HEK293T (cell line): ENCODE results near the gene LSM3.

ENCODE experiments used
- CTCF ChIA-PET: fragments of 350-600 bp; formaldehyde crosslinking; extraction: SDS; loops from one replicate; lab custom pipeline; 2021; ENCODE audit warnings: antibody characterized with exemption, inconsistent platforms; lab: Yijun Ruan, JAX
- POLR2A ChIA-PET: fragments of 350-600 bp; formaldehyde crosslinking; extraction: SDS; loops from one replicate; lab custom pipeline; 2020; ENCODE audit warnings: antibody characterized with exemption, inconsistent platforms; lab: Yijun Ruan, JAX
- DNase-seq: peaks from one replicate; pipeline ENCODE4 v3.0.0; 2012; ENCODE audit warnings: mixed read lengths; ENCODE audit errors: extremely low spot score
- ARNT ChIP-seq: fragments of 450-650 bp; IDR thresholded peaks from 2 replicates; pipeline ENCODE4 v1.6.1; 2017; ENCODE audit warnings: mild to moderate bottlenecking
- BHLHE40 ChIP-seq: fragments of 450-650 bp; IDR thresholded peaks from 2 replicates; pipeline ENCODE4 v1.6.1; 2016; ENCODE audit warnings: mild to moderate bottlenecking, moderate library complexity, borderline replicate concordance
- CTBP1 ChIP-seq: fragments of 450-650 bp; IDR thresholded peaks from 2 replicates; pipeline ENCODE4 v1.6.1; 2016; ENCODE audit warnings: borderline replicate concordance
- ELF4 ChIP-seq: fragments of 450-650 bp; IDR thresholded peaks from 2 replicates; pipeline ENCODE4 v1.6.1; 2017; ENCODE audit warnings: antibody characterized with exemption
- FOXA1 ChIP-seq: fragments of 450-650 bp; IDR thresholded peaks from 2 replicates; pipeline ENCODE4 v1.6.1; 2016; ENCODE audit warnings: mild to moderate bottlenecking
- FOXK2 ChIP-seq: fragments of 450-650 bp; IDR thresholded peaks from 2 replicates; pipeline ENCODE4 v1.6.1; 2016; ENCODE audit warnings: mild to moderate bottlenecking
- FOXM1 ChIP-seq: fragments of 450-650 bp; IDR thresholded peaks from 2 replicates; pipeline ENCODE4 v1.6.1; 2017; ENCODE audit warnings: mild to moderate bottlenecking, borderline replicate concordance
- HDGF ChIP-seq: fragments of 450-650 bp; IDR thresholded peaks from 2 replicates; pipeline ENCODE4 v1.6.1; 2017; ENCODE audit warnings: antibody characterized with exemption, borderline replicate concordance
- L3MBTL2 ChIP-seq: fragments of 450-650 bp; conservative IDR thresholded peaks from 2 replicates; pipeline ENCODE4 v1.6.1; 2016; ENCODE audit warnings: mild to moderate bottlenecking
- LEF1 ChIP-seq: fragments of 450-650 bp; IDR thresholded peaks from 2 replicates; pipeline ENCODE4 v1.6.1; 2017; ENCODE audit warnings: mild to moderate bottlenecking, borderline replicate concordance
- NFRKB ChIP-seq: fragments of 450-650 bp; IDR thresholded peaks from 2 replicates; pipeline ENCODE4 v1.6.1; 2016; ENCODE audit warnings: mild to moderate bottlenecking, moderate library complexity
- SP1 ChIP-seq: fragments of 450-650 bp; IDR thresholded peaks from 2 replicates; pipeline ENCODE4 v1.6.1; 2017
- SUZ12 ChIP-seq: fragments of 450-650 bp; IDR thresholded peaks from 2 replicates; pipeline ENCODE4 v1.6.1; 2016; ENCODE audit warnings: mild to moderate bottlenecking
- TARDBP ChIP-seq: fragments of 450-650 bp; IDR thresholded peaks from 2 replicates; pipeline ENCODE4 v1.6.1; 2016
- ZNF384 ChIP-seq: fragments of 450-650 bp; IDR thresholded peaks from 2 replicates; pipeline ENCODE4 v1.6.1; 2016
- TF ChIP-seq, protein P1 (sequence below): fragments of 450-650 bp; IDR thresholded peaks from 2 replicates; pipeline ENCODE4 v1.6.1; 2016

Gene LSM3

DNA sequence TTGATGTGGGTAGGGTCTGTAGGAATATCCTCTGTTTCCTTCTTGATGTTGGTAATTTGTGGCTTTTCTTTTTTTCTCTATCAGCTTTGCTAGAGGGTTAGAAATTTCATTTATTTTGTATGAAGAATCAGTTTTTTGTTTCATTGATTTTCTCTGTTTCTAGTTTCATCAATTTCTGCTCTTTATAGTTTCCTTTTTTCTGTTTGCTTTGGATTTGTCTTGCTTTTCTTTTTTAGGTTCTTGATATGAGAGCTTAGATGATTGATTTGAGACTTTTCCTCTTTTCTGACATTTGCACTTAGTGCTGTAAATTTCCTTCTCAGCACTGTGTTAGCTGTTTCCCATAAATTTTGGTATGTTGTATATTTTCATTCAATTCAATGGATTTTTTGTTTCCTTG, 61.3 kb downstream of the LSM3 start:
- CTCF ChIA-PET = no interaction called here
- POLR2A ChIA-PET = no interaction called here
- TF ChIP-seq SP1 (no peak), FOXK2 (no peak), LEF1 (no peak), BHLHE40 (no peak), SUZ12 (no peak), FOXA1 (no peak)
- TF ChIP-seq, protein P1, sequence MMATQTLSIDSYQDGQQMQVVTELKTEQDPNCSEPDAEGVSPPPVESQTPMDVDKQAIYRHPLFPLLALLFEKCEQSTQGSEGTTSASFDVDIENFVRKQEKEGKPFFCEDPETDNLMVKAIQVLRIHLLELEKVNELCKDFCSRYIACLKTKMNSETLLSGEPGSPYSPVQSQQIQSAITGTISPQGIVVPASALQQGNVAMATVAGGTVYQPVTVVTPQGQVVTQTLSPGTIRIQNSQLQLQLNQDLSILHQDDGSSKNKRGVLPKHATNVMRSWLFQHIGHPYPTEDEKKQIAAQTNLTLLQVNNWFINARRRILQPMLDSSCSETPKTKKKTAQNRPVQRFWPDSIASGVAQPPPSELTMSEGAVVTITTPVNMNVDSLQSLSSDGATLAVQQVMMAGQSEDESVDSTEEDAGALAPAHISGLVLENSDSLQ = no peak
- DNase-seq = no peak

- no peak for DNase-seq
- ChIA-PET CTCF (no interaction called here), POLR2A (no interaction called here)
- no peak for TF ChIP-seq SUZ12
- no peak for TF ChIP-seq BHLHE40
- no peak for TF ChIP-seq ELF4
- no peak for TF ChIP-seq CTBP1
- no peak for TF ChIP-seq FOXA1
- no peak for TF ChIP-seq NFRKB
- TF ChIP-seq FOXK2 = no peak
- TF ChIP-seq ZNF384 = no peak
- TF ChIP-seq L3MBTL2 = no peak
- TF ChIP-seq, protein P1 = no peak
- no peak for TF ChIP-seq LEF1
- no peak for TF ChIP-seq HDGF
Measured at GRCh38 chr3:14240366-14240765, 61.7 kb downstream of the LSM3 start.

DNA sequence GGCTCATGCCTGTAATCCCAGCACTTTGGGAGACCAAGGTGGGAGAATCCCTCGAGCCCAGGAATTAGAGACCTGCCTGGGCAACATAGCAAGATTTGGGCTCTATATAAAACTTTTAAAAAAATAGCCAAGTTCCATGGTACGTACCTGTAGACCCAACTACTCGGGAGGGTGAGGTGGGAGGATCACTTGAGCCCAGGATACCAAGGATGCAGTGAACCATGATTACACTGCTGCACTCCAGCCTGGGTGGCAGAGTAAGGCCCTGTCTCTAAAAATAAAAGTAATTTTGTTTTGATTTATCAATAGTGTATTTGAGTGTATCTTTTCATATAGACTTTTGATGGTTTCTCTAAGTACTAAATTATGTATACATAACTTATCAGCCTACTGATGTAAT, 63.1 kb downstream of the LSM3 start:
- DNase-seq = no peak
- TF ChIP-seq BHLHE40 = no peak
- TF ChIP-seq, protein P1 = no peak
- TF ChIP-seq TARDBP = no peak
- TF ChIP-seq FOXA1 = no peak
- ChIA-PET POLR2A (no interaction called here), CTCF (interaction anchor here (0.7 kb wide), 1 partner anchor 684 kb away, joined by 3 read pairs; no protein-coding TSS in a partner anchor)

GRCh38 chr3:14242490-14243311, 64.1 kb downstream of the LSM3 start:
- DNase-seq = no peak
- ChIA-PET CTCF (no interaction called here), POLR2A (no interaction called here)
- TF ChIP-seq ZNF384 (no peak), SUZ12 (no peak), SP1 (no peak), CTBP1 (no peak), LEF1 (no peak), L3MBTL2 (no peak), ARNT (no peak), FOXM1 (no peak), NFRKB (no peak), BHLHE40 (no peak), TARDBP (no peak), HDGF (no peak), ELF4 (no peak), FOXA1 (no peak), FOXK2 (no peak)
- TF ChIP-seq, protein P1 = no peak

GRCh38 chr3:14243782-14244181, 65.2 kb downstream of the LSM3 start:
- DNase-seq = no peak
- ChIA-PET POLR2A (no interaction called here), CTCF (no interaction called here)
- TF ChIP-seq LEF1 (no peak), L3MBTL2 (no peak), SP1 (no peak), ELF4 (no peak), TARDBP (no peak), CTBP1 (no peak), ARNT (no peak), SUZ12 (no peak), FOXA1 (no peak), BHLHE40 (no peak), ZNF384 (no peak), FOXK2 (no peak), NFRKB (no peak), FOXM1 (no peak), HDGF (no peak)
- TF ChIP-seq, protein P1 = no peak
